GM23338 (cell line): ENCODE measurements around the gene RELCH. TPM values are rescaled to one million over a fixed set of nuclear protein-coding genes. Genes with fewer than 3 reads are reported as not detected.

Source experiments
- ATAC-seq: fragments of 200-7000 bp; cut with Tn5 transposase; 3 replicates; pipeline ENCODE4 v1.9.1; 2020
- DNase-seq: peaks from one replicate; pipeline ENCODE4 v3.0.0-alpha.2; 2015; ENCODE audit warnings: low spot score
- H2AFZ ChIP-seq: fragments of 200-600 bp; sonication (generic); 2 replicates; pipeline ENCODE4 v1.8.0; 2016; ENCODE audit warnings: antibody characterized with exemption, mild to moderate bottlenecking, moderate library complexity
- H3F3A ChIP-seq: fragments of 200-600 bp; sonication (generic); replicated peaks from 2 replicates; pipeline ENCODE4 v1.8.0; 2017; ENCODE audit warnings: antibody characterized with exemption, mixed run types, low read depth
- H3K27ac ChIP-seq: fragments of 200-600 bp; sonication (generic); 2 replicates; pipeline ENCODE4 v1.6.1; 2016; ENCODE audit warnings: low read depth
- H3K27me3 ChIP-seq: fragments of 200-600 bp; sonication (generic); 2 replicates; pipeline ENCODE4 v1.8.0; 2016; ENCODE audit warnings: mild to moderate bottlenecking, mixed run types, moderate library complexity; ENCODE audit not compliant: insufficient read depth
- H3K36me3 ChIP-seq: fragments of 200-600 bp; sonication (generic); 2 replicates; pipeline ENCODE4 v1.8.0; 2016; ENCODE audit warnings: mild to moderate bottlenecking; ENCODE audit not compliant: insufficient read depth
- H3K4me1 ChIP-seq: fragments of 200-600 bp; sonication (generic); 2 replicates; pipeline ENCODE4 v1.8.0; 2016; ENCODE audit warnings: mild to moderate bottlenecking, moderate library complexity; ENCODE audit not compliant: insufficient read depth
- H3K4me2 ChIP-seq: fragments of 200-600 bp; sonication (generic); 2 replicates; pipeline ENCODE4 v1.7.1; 2017; ENCODE audit warnings: mixed run types
- H3K4me3 ChIP-seq: fragments of 200-600 bp; sonication (generic); 2 replicates; pipeline ENCODE4 v1.6.1; 2016; ENCODE audit warnings: mixed run types
- H3K79me2 ChIP-seq: fragments of 200-600 bp; sonication (generic); replicated peaks from 2 replicates; pipeline ENCODE4 v1.8.0; 2017; ENCODE audit warnings: mild to moderate bottlenecking; ENCODE audit not compliant: insufficient read depth
- H3K9me2 ChIP-seq: fragments of 200-600 bp; sonication (generic); 2 replicates; pipeline ENCODE4 v1.8.0; 2017; ENCODE audit not compliant: insufficient read depth
- H4K20me1 ChIP-seq: fragments of 200-600 bp; sonication (generic); replicated peaks from 2 replicates; pipeline ENCODE4 v1.8.0; 2017; ENCODE audit warnings: mild to moderate bottlenecking; ENCODE audit not compliant: insufficient read depth
- H3K27ac Mint-ChIP-seq: 2 replicates; pipeline ENCODE4 v1.8.0; 2020; ENCODE audit warnings: inconsistent platforms, mild to moderate bottlenecking, moderate library complexity, mixed read lengths
- H3K27me3 Mint-ChIP-seq: 3 replicates; pipeline ENCODE4 v1.8.0; 2022; ENCODE audit warnings: low read depth, mild to moderate bottlenecking, moderate library complexity, mixed read lengths, inconsistent platforms; ENCODE audit not compliant: insufficient read depth, poor library complexity
- H3K36me3 Mint-ChIP-seq: 3 replicates; pipeline ENCODE4 v1.8.0; 2021; ENCODE audit warnings: low read depth, mild to moderate bottlenecking, inconsistent platforms, moderate library complexity, mixed read lengths
- H3K4me1 Mint-ChIP-seq: 3 replicates; pipeline ENCODE4 v1.8.0; 2020; ENCODE audit warnings: mild to moderate bottlenecking, inconsistent platforms, mixed read lengths
- H3K4me3 Mint-ChIP-seq: 3 replicates; pipeline ENCODE4 v1.8.0; 2021; ENCODE audit warnings: moderate library complexity, mild to moderate bottlenecking, inconsistent platforms, mixed read lengths
- H3K9me3 Mint-ChIP-seq: 3 replicates; pipeline ENCODE4 v1.8.0; 2020; ENCODE audit warnings: moderate library complexity, mild to moderate bottlenecking, inconsistent platforms, mixed read lengths
- CREB1 ChIP-seq: fragments of 250-450 bp; sonication (Bioruptor Pico); IDR thresholded peaks from 2 replicates; pipeline ENCODE4 v1.5.0; 2020; ENCODE audit warnings: low read depth, mild to moderate bottlenecking, moderate library complexity
- CTCF ChIP-seq, 2 experiments: fragments of 200-600 bp in 1 of 2; sonication (generic) in 1 of 2; conservative IDR thresholded peaks; 2 replicates each; pipeline versions ENCODE4 v1.5.1 to v1.6.1; 2016 to 2017; ENCODE audit warnings: antibody characterized with exemption in 2 of 2, low read depth in 2 of 2, mild to moderate bottlenecking in 2 of 2, moderate library complexity in 1 of 2
- ETS1 ChIP-seq: IDR thresholded peaks from 2 replicates; pipeline ENCODE4 v1.6.1; 2016; ENCODE audit warnings: antibody characterized with exemption
- EZH2 ChIP-seq: fragments of 200-600 bp; sonication (generic); IDR thresholded peaks from one replicate; pipeline ENCODE4 v1.8.0; 2017; ENCODE audit warnings: antibody characterized with exemption, mild to moderate bottlenecking, low read depth; ENCODE audit not compliant: unreplicated experiment
- EZH2phosphoT487 ChIP-seq: fragments of 200-600 bp; sonication (generic); IDR thresholded peaks from one replicate; pipeline ENCODE4 v1.8.1; 2018; ENCODE audit warnings: antibody characterized with exemption; ENCODE audit not compliant: unreplicated experiment
- JUNB ChIP-seq: IDR thresholded peaks from one replicate; pipeline ENCODE4 v1.6.1; 2016; ENCODE audit warnings: antibody characterized with exemption; ENCODE audit not compliant: unreplicated experiment
- NANOG ChIP-seq: IDR thresholded peaks from 2 replicates; pipeline ENCODE4 v1.6.1; 2016; ENCODE audit warnings: antibody characterized with exemption, borderline replicate concordance
- POLR2AphosphoS5 ChIP-seq: IDR thresholded peaks from 2 replicates; pipeline ENCODE4 v1.6.1; 2016; ENCODE audit warnings: antibody characterized with exemption, low read depth
- STAT1 ChIP-seq: IDR thresholded peaks from one replicate; pipeline ENCODE4 v1.6.1; 2016; ENCODE audit warnings: antibody characterized with exemption; ENCODE audit not compliant: unreplicated experiment
- ZNF114 ChIP-seq: fragments of 250-450 bp; sonication (Bioruptor Pico); IDR thresholded peaks from 2 replicates; pipeline ENCODE4 v1.5.0; 2020; ENCODE audit warnings: mild to moderate bottlenecking, moderate library complexity
- ZNF331 ChIP-seq: fragments of 250-450 bp; sonication (Bioruptor Pico); IDR thresholded peaks from 2 replicates; pipeline ENCODE4 v1.5.0; 2020; ENCODE audit warnings: low read depth, mild to moderate bottlenecking, moderate library complexity
- ZNF462 ChIP-seq: fragments of 250-450 bp; sonication (Bioruptor Pico); IDR thresholded peaks from 2 replicates; pipeline ENCODE4 v1.5.0; 2020; ENCODE audit warnings: mild to moderate bottlenecking, moderate library complexity
- polyA plus RNA-seq: library from polyadenylated mRNA; unstranded; fragments of >200 nt; fragmentation: Nextera tagmentation; extraction: Ambion mirVana; gene quantifications from 2 replicates; pipeline ENCODE4 v1.2.1, GENCODE V29; 2016
- total RNA-seq: library from RNA; depleted of rRNA; stranded (reverse); fragments of >200 nt; shearing (Covaris generic); gene quantifications from 2 replicates; pipeline ENCODE4 v1.2.3, GENCODE V29; 2014
- TF ChIP-seq, protein P1 (sequence below): IDR thresholded peaks from one replicate; pipeline ENCODE4 v1.6.1; 2018; ENCODE audit warnings: antibody characterized with exemption; ENCODE audit not compliant: unreplicated experiment

Gene RELCH
- total and polyA plus RNA-seq, 2 experiments from 2014 or later, result 8.8 to 56.4 TPM

DNA sequence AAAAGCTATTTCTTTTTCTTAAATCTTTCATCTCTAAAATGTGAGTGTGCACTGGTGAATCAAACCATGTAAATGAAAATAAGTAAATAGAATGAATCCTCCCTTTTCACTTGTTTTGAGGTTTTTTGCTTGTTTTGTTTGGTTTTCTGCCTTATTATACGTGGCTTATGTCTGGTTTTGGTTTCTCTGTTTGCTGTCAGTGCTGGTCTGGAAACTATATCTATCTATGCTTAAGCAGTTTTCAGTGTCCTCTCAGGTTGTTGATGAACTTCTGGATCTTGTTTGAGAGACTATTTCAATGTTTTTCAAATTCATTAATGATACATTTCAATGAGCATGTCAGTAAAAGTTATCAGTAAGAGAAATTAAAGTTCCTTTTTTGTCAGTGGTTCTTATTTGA, 90.0 kb downstream of the RELCH start:
- TF ChIP-seq ZNF114 (CRISPR knock-in tag) (no peak), NANOG (no peak), CTCF (conservative IDR thresholded peaks at IDR 0.05; ENCODE audit: low read depth in 2 of 2) (no peak), CREB1 (CRISPR knock-in tag) (no peak), POLR2AphosphoS5 (no peak), ZNF462 (CRISPR knock-in tag) (no peak), STAT1 (no peak), ETS1 (no peak), EZH2phosphoT487 (no peak), EZH2 (no peak), ZNF331 (CRISPR knock-in tag) (no peak), JUNB (no peak)
- TF ChIP-seq, protein P1, sequence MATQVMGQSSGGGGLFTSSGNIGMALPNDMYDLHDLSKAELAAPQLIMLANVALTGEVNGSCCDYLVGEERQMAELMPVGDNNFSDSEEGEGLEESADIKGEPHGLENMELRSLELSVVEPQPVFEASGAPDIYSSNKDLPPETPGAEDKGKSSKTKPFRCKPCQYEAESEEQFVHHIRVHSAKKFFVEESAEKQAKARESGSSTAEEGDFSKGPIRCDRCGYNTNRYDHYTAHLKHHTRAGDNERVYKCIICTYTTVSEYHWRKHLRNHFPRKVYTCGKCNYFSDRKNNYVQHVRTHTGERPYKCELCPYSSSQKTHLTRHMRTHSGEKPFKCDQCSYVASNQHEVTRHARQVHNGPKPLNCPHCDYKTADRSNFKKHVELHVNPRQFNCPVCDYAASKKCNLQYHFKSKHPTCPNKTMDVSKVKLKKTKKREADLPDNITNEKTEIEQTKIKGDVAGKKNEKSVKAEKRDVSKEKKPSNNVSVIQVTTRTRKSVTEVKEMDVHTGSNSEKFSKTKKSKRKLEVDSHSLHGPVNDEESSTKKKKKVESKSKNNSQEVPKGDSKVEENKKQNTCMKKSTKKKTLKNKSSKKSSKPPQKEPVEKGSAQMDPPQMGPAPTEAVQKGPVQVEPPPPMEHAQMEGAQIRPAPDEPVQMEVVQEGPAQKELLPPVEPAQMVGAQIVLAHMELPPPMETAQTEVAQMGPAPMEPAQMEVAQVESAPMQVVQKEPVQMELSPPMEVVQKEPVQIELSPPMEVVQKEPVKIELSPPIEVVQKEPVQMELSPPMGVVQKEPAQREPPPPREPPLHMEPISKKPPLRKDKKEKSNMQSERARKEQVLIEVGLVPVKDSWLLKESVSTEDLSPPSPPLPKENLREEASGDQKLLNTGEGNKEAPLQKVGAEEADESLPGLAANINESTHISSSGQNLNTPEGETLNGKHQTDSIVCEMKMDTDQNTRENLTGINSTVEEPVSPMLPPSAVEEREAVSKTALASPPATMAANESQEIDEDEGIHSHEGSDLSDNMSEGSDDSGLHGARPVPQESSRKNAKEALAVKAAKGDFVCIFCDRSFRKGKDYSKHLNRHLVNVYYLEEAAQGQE, result no peak
- no peaks in the 10 kb centered on the region for H3K27me3 Mint-ChIP-seq
- no peak overlapping the region for H3K4me2 ChIP-seq
- no peak overlapping the region for H3K4me3 ChIP-seq
- DNase-seq (no peak), ATAC-seq (no peak)
- no peak overlapping the region for H3K27ac Mint-ChIP-seq
- no peak overlapping the region for H2AFZ ChIP-seq
- 0 out of 3 replicates have a peak, but pooled peaks cover 6% of the 10 kb centered on the region for H3K36me3 Mint-ChIP-seq
- H3K36me3 ChIP-seq, result peaks cover 6% of the 10 kb centered on the region; the same call in 1 of the 2 replicates
- H3K9me2 ChIP-seq, result no peaks in the 10 kb centered on the region
- no peaks in the 10 kb centered on the region for H3F3A ChIP-seq
- no peaks in the 10 kb centered on the region for H3K79me2 ChIP-seq
- no peak overlapping the region for H3K27ac ChIP-seq
- no peaks in the 10 kb centered on the region for H3K9me3 Mint-ChIP-seq
- no peaks in the 10 kb centered on the region for H3K4me1 ChIP-seq
- H3K27me3 ChIP-seq, result no peaks in the 10 kb centered on the region
- no peak overlapping the region for H3K4me3 Mint-ChIP-seq
- H4K20me1 ChIP-seq, result no peaks in the 10 kb centered on the region
- H3K4me1 Mint-ChIP-seq, result peaks cover 5% of the 10 kb centered on the region; the same call in 2 of the 3 replicates
